WTC11 (cell line): ENCODE measurements around the gene NKAIN2. TPM values are rescaled to one million over a fixed set of nuclear protein-coding genes. Genes with fewer than 3 reads are reported as not detected.

Experiments used
- ATAC-seq: fragments of 200-7000 bp; cut with Tn5 transposase; 2 replicates; pipeline ENCODE4 v1.10.0; 2021; ENCODE audit warnings: mild to moderate bottlenecking, moderate library complexity
- CTCF ChIA-PET: fragments of 300-600 bp; sonication (Branson Sonifier 250); formaldehyde crosslinking; loops from one replicate; lab custom pipeline; 2021; ENCODE audit warnings: antibody characterized with exemption; lab: Charles Lee
- POLR2A ChIA-PET: fragments of 350-600 bp; sonication (Branson Sonifier 250); formaldehyde crosslinking; loops from one replicate; lab custom pipeline; 2021; ENCODE audit warnings: antibody characterized with exemption; lab: Charles Lee
- DNase-seq: peaks from one replicate; pipeline ENCODE4 v3.0.0; 2021; ENCODE audit warnings: low spot score
- H3K27ac Mint-ChIP-seq: 2 replicates; pipeline ENCODE4 v1.8.0; 2021; ENCODE audit warnings: mixed read lengths
- H3K27me3 Mint-ChIP-seq: 2 replicates; pipeline ENCODE4 v1.8.0; 2021; ENCODE audit warnings: low read depth, mild to moderate bottlenecking, moderate library complexity, mixed read lengths
- H3K36me3 Mint-ChIP-seq: 2 replicates; pipeline ENCODE4 v1.8.0; 2021; ENCODE audit warnings: mixed read lengths
- H3K4me1 Mint-ChIP-seq: 2 replicates; pipeline ENCODE4 v1.8.0; 2022; ENCODE audit warnings: mixed read lengths
- H3K4me3 Mint-ChIP-seq: 2 replicates; pipeline ENCODE4 v1.8.0; 2021; ENCODE audit warnings: mild to moderate bottlenecking, moderate library complexity, mixed read lengths
- H3K9me3 Mint-ChIP-seq: 2 replicates; pipeline ENCODE4 v1.8.0; 2021; ENCODE audit warnings: mixed read lengths
- FOXK1 ChIP-seq: sonication (generic); formaldehyde crosslinking; IDR thresholded peaks from 2 replicates; pipeline ENCODE4 v1.8.0; 2022; ENCODE audit warnings: mild to moderate bottlenecking, moderate library complexity, missing genetic modification reagents
- HMGA2 ChIP-seq: fragments of 250-450 bp; sonication (Bioruptor Pico); IDR thresholded peaks from 2 replicates; pipeline ENCODE4 v1.4.0; 2021; ENCODE audit warnings: mild to moderate bottlenecking, moderate library complexity
- NFYB ChIP-seq: sonication (generic); formaldehyde crosslinking; conservative IDR thresholded peaks from 2 replicates; pipeline ENCODE4 v1.8.0; 2022; ENCODE audit warnings: low read depth, missing genetic modification reagents
- SMAD4 ChIP-seq: sonication (generic); formaldehyde crosslinking; IDR thresholded peaks from 2 replicates; pipeline ENCODE4 v1.8.0; 2022; ENCODE audit warnings: mild to moderate bottlenecking, missing genetic modification reagents
- TCF7 ChIP-seq: sonication (generic); formaldehyde crosslinking; IDR thresholded peaks from 2 replicates; pipeline ENCODE4 v1.8.0; 2022; ENCODE audit warnings: mild to moderate bottlenecking, low read depth, missing genetic modification reagents, moderate library complexity
- TEAD4 ChIP-seq: sonication (generic); formaldehyde crosslinking; IDR thresholded peaks from 2 replicates; pipeline ENCODE4 v1.8.0; 2022; ENCODE audit warnings: mild to moderate bottlenecking, missing genetic modification reagents
- ZBTB21 ChIP-seq: sonication (generic); formaldehyde crosslinking; IDR thresholded peaks from 2 replicates; pipeline ENCODE4 v1.8.1; 2023; ENCODE audit warnings: mild to moderate bottlenecking, missing genetic modification reagents, borderline replicate concordance
- ZNF416 ChIP-seq: fragments of 250-450 bp; sonication (Bioruptor Pico); IDR thresholded peaks from 2 replicates; pipeline ENCODE4 v1.9.0; 2021; ENCODE audit warnings: mild to moderate bottlenecking, inconsistent platforms
- total RNA-seq: library from RNA; stranded (reverse); gene quantifications from 3 replicates; pipeline ENCODE4 v1.2.3, GENCODE V29; 2021
- TF ChIP-seq, protein P1 (sequence below): sonication (generic); formaldehyde crosslinking; IDR thresholded peaks from 2 replicates; pipeline ENCODE4 v1.8.1; 2023; ENCODE audit warnings: mild to moderate bottlenecking, missing genetic modification reagents, moderate library complexity
- TF ChIP-seq, protein P2 (sequence below): fragments of 250-450 bp; sonication (Bioruptor Pico); IDR thresholded peaks from 2 replicates; pipeline ENCODE4 v1.9.0; 2021; ENCODE audit warnings: mild to moderate bottlenecking, borderline replicate concordance
- TF ChIP-seq, protein P3 (sequence below): sonication (generic); formaldehyde crosslinking; IDR thresholded peaks from 2 replicates; pipeline ENCODE4 v1.8.0; 2023; ENCODE audit warnings: mild to moderate bottlenecking, missing genetic modification reagents
- TF ChIP-seq, protein P4 (sequence below): sonication (generic); formaldehyde crosslinking; conservative IDR thresholded peaks from 2 replicates; pipeline ENCODE4 v1.8.1; 2023; ENCODE audit warnings: mild to moderate bottlenecking, low read depth, missing genetic modification reagents, moderate library complexity
- TF ChIP-seq, protein P5 (sequence below): fragments of 250-450 bp; sonication (Bioruptor Pico); IDR thresholded peaks from 2 replicates; pipeline ENCODE4 v2.1.2; 2022; ENCODE audit warnings: mild to moderate bottlenecking, moderate library complexity
- TF ChIP-seq, protein P6 (sequence below): sonication (generic); formaldehyde crosslinking; IDR thresholded peaks from 2 replicates; pipeline ENCODE4 v1.8.0; 2022; ENCODE audit warnings: mild to moderate bottlenecking, missing genetic modification reagents
- TF ChIP-seq, protein P7 (sequence below): sonication (generic); formaldehyde crosslinking; IDR thresholded peaks from 2 replicates; pipeline ENCODE4 v1.8.0; 2022; ENCODE audit warnings: missing genetic modification reagents
- TF ChIP-seq, protein P8 (sequence below): sonication (generic); formaldehyde crosslinking; IDR thresholded peaks from 2 replicates; pipeline ENCODE4 v1.8.0; 2022; ENCODE audit warnings: mild to moderate bottlenecking, missing genetic modification reagents

Gene NKAIN2
- total RNA-seq, 1 experiment from 2014 or later, result 0.33 TPM

DNA sequence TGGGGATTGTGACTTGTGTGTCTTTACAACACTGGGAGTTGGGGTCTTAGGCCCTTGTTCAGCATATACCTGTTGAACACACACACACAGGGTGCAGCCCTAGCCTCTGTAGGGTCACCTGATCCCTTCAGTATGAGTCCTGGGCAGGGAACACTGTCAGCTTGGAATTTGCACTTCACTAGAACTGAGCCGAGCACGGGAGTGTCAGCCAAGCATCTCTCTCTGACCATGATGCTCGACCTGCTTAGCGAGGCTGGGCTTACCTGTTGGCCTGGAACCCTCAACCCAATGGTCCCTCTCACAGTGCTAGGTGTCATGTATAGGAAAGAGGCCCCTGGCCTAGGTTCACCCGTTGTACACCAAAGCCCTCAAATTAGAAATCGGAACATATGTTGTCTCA, 96.1 kb downstream of the NKAIN2 start:
- POLR2A ChIA-PET, result no interaction called here
- TF ChIP-seq, protein P1, sequence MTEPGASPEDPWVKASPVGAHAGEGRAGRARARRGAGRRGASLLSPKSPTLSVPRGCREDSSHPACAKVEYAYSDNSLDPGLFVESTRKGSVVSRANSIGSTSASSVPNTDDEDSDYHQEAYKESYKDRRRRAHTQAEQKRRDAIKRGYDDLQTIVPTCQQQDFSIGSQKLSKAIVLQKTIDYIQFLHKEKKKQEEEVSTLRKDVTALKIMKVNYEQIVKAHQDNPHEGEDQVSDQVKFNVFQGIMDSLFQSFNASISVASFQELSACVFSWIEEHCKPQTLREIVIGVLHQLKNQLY, result no peak
- TF ChIP-seq TEAD4 (CRISPR knock-in tag) (no peak), NFYB (CRISPR knock-in tag) (no peak)
- TF ChIP-seq, protein P2, sequence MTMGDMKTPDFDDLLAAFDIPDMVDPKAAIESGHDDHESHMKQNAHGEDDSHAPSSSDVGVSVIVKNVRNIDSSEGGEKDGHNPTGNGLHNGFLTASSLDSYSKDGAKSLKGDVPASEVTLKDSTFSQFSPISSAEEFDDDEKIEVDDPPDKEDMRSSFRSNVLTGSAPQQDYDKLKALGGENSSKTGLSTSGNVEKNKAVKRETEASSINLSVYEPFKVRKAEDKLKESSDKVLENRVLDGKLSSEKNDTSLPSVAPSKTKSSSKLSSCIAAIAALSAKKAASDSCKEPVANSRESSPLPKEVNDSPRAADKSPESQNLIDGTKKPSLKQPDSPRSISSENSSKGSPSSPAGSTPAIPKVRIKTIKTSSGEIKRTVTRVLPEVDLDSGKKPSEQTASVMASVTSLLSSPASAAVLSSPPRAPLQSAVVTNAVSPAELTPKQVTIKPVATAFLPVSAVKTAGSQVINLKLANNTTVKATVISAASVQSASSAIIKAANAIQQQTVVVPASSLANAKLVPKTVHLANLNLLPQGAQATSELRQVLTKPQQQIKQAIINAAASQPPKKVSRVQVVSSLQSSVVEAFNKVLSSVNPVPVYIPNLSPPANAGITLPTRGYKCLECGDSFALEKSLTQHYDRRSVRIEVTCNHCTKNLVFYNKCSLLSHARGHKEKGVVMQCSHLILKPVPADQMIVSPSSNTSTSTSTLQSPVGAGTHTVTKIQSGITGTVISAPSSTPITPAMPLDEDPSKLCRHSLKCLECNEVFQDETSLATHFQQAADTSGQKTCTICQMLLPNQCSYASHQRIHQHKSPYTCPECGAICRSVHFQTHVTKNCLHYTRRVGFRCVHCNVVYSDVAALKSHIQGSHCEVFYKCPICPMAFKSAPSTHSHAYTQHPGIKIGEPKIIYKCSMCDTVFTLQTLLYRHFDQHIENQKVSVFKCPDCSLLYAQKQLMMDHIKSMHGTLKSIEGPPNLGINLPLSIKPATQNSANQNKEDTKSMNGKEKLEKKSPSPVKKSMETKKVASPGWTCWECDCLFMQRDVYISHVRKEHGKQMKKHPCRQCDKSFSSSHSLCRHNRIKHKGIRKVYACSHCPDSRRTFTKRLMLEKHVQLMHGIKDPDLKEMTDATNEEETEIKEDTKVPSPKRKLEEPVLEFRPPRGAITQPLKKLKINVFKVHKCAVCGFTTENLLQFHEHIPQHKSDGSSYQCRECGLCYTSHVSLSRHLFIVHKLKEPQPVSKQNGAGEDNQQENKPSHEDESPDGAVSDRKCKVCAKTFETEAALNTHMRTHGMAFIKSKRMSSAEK, result no peak
- TF ChIP-seq, all 79 proteins: peak for 0
- Mint-ChIP-seq H3K4me1 (no peaks in the 10 kb centered on the region), H3K9me3 (no peaks in the 10 kb centered on the region), H3K27me3 (no peaks in the 10 kb centered on the region), H3K36me3 (no peaks in the 10 kb centered on the region), H3K4me3 (no peak overlapping the region), H3K27ac (no peak overlapping the region)
- CTCF ChIA-PET, result no interaction called here
- ATAC-seq (peak; percentile 18; the same call in 1 of the 2 replicates), DNase-seq (no peak)

DNA sequence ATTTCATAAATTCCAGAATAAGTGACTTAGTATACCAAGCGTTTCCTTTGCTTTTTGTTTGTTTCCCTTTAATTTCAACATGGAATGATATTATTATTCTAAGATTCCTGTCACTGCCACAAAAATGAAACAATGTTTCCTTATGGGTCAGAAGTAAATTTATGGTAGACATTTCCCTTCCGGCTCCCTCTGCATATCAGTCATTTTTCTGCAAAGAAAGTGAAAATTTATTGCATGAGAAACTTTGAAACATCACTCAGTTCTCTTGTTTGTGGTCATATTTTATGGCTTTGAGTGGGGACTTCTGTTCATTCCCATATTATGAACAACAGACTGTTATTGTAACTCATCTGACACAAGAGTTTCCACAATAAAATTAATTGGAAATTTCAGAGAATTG, 97.8 kb downstream of the NKAIN2 start:
- H3K27ac Mint-ChIP-seq, result no peak overlapping the region
- CTCF ChIA-PET, result no interaction called here
- POLR2A ChIA-PET, result no interaction called here
- H3K9me3 Mint-ChIP-seq, result no peaks in the 10 kb centered on the region
- H3K36me3 Mint-ChIP-seq, result no peaks in the 10 kb centered on the region
- DNase-seq (no peak), ATAC-seq (no peak)
- no peak overlapping the region for H3K4me3 Mint-ChIP-seq
- no peaks in the 10 kb centered on the region for H3K4me1 Mint-ChIP-seq
- H3K27me3 Mint-ChIP-seq, result no peaks in the 10 kb centered on the region
- TF ChIP-seq, protein P3, sequence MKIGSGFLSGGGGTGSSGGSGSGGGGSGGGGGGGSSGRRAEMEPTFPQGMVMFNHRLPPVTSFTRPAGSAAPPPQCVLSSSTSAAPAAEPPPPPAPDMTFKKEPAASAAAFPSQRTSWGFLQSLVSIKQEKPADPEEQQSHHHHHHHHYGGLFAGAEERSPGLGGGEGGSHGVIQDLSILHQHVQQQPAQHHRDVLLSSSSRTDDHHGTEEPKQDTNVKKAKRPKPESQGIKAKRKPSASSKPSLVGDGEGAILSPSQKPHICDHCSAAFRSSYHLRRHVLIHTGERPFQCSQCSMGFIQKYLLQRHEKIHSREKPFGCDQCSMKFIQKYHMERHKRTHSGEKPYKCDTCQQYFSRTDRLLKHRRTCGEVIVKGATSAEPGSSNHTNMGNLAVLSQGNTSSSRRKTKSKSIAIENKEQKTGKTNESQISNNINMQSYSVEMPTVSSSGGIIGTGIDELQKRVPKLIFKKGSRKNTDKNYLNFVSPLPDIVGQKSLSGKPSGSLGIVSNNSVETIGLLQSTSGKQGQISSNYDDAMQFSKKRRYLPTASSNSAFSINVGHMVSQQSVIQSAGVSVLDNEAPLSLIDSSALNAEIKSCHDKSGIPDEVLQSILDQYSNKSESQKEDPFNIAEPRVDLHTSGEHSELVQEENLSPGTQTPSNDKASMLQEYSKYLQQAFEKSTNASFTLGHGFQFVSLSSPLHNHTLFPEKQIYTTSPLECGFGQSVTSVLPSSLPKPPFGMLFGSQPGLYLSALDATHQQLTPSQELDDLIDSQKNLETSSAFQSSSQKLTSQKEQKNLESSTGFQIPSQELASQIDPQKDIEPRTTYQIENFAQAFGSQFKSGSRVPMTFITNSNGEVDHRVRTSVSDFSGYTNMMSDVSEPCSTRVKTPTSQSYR (CRISPR knock-in tag), result no peak
- no peak for TF ChIP-seq TCF7 (CRISPR knock-in tag)
- TF ChIP-seq, protein P4, sequence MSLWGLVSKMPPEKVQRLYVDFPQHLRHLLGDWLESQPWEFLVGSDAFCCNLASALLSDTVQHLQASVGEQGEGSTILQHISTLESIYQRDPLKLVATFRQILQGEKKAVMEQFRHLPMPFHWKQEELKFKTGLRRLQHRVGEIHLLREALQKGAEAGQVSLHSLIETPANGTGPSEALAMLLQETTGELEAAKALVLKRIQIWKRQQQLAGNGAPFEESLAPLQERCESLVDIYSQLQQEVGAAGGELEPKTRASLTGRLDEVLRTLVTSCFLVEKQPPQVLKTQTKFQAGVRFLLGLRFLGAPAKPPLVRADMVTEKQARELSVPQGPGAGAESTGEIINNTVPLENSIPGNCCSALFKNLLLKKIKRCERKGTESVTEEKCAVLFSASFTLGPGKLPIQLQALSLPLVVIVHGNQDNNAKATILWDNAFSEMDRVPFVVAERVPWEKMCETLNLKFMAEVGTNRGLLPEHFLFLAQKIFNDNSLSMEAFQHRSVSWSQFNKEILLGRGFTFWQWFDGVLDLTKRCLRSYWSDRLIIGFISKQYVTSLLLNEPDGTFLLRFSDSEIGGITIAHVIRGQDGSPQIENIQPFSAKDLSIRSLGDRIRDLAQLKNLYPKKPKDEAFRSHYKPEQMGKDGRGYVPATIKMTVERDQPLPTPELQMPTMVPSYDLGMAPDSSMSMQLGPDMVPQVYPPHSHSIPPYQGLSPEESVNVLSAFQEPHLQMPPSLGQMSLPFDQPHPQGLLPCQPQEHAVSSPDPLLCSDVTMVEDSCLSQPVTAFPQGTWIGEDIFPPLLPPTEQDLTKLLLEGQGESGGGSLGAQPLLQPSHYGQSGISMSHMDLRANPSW (CRISPR knock-in tag), result no peak
- no peak for TF ChIP-seq SMAD4 (CRISPR knock-in tag)
- TF ChIP-seq ZBTB21 (CRISPR knock-in tag), result no peak
- no peak for TF ChIP-seq TEAD4 (CRISPR knock-in tag)
- no peak for TF ChIP-seq FOXK1 (CRISPR knock-in tag)
- TF ChIP-seq, protein P5, sequence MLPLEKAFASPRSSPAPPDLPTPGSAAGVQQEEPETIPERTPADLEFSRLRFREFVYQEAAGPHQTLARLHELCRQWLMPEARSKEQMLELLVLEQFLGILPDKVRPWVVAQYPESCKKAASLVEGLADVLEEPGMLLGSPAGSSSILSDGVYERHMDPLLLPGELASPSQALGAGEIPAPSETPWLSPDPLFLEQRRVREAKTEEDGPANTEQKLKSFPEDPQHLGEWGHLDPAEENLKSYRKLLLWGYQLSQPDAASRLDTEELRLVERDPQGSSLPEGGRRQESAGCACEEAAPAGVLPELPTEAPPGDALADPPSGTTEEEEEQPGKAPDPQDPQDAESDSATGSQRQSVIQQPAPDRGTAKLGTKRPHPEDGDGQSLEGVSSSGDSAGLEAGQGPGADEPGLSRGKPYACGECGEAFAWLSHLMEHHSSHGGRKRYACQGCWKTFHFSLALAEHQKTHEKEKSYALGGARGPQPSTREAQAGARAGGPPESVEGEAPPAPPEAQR (CRISPR knock-in tag), result no peak
- TF ChIP-seq HMGA2, result no peak
- TF ChIP-seq, protein P6, sequence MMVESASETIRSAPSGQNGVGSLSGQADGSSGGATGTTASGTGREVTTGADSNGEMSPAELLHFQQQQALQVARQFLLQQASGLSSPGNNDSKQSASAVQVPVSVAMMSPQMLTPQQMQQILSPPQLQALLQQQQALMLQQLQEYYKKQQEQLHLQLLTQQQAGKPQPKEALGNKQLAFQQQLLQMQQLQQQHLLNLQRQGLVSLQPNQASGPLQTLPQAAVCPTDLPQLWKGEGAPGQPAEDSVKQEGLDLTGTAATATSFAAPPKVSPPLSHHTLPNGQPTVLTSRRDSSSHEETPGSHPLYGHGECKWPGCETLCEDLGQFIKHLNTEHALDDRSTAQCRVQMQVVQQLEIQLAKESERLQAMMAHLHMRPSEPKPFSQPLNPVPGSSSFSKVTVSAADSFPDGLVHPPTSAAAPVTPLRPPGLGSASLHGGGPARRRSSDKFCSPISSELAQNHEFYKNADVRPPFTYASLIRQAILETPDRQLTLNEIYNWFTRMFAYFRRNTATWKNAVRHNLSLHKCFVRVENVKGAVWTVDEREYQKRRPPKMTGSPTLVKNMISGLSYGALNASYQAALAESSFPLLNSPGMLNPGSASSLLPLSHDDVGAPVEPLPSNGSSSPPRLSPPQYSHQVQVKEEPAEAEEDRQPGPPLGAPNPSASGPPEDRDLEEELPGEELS (CRISPR knock-in tag), result no peak
- TF ChIP-seq, protein P7, sequence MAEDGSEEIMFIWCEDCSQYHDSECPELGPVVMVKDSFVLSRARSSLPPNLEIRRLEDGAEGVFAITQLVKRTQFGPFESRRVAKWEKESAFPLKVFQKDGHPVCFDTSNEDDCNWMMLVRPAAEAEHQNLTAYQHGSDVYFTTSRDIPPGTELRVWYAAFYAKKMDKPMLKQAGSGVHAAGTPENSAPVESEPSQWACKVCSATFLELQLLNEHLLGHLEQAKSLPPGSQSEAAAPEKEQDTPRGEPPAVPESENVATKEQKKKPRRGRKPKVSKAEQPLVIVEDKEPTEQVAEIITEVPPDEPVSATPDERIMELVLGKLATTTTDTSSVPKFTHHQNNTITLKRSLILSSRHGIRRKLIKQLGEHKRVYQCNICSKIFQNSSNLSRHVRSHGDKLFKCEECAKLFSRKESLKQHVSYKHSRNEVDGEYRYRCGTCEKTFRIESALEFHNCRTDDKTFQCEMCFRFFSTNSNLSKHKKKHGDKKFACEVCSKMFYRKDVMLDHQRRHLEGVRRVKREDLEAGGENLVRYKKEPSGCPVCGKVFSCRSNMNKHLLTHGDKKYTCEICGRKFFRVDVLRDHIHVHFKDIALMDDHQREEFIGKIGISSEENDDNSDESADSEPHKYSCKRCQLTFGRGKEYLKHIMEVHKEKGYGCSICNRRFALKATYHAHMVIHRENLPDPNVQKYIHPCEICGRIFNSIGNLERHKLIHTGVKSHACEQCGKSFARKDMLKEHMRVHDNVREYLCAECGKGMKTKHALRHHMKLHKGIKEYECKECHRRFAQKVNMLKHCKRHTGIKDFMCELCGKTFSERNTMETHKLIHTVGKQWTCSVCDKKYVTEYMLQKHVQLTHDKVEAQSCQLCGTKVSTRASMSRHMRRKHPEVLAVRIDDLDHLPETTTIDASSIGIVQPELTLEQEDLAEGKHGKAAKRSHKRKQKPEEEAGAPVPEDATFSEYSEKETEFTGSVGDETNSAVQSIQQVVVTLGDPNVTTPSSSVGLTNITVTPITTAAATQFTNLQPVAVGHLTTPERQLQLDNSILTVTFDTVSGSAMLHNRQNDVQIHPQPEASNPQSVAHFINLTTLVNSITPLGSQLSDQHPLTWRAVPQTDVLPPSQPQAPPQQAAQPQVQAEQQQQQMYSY, result no peak
- TF ChIP-seq, protein P8, sequence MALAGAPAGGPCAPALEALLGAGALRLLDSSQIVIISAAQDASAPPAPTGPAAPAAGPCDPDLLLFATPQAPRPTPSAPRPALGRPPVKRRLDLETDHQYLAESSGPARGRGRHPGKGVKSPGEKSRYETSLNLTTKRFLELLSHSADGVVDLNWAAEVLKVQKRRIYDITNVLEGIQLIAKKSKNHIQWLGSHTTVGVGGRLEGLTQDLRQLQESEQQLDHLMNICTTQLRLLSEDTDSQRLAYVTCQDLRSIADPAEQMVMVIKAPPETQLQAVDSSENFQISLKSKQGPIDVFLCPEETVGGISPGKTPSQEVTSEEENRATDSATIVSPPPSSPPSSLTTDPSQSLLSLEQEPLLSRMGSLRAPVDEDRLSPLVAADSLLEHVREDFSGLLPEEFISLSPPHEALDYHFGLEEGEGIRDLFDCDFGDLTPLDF, result no peak
- no peak for TF ChIP-seq ZNF416 (CRISPR knock-in tag)
